Endothelial cell of umbilical vein (primary cell): Measurements from ENCODE around the gene GREB1. TPM values are rescaled to one million over a fixed set of nuclear protein-coding genes. Genes with fewer than 3 reads are reported as not detected.

ENCODE experiments used
- Bru-seq: library from RNA; stranded (reverse); fragments of 400-500 nt; gene quantifications from one replicate; lab custom pipeline; 2021; lab: Mats Ljungman, UMichigan
- BruChase-seq, 2 experiments: library from RNA; stranded (reverse); fragments of 400-500 nt; gene quantifications; one replicate each; lab custom pipeline; 2021; lab: Mats Ljungman, UMichigan
- BruUV-seq: library from RNA; stranded (reverse); fragments of 400-500 nt; replicated peaks from 2 replicates; lab custom pipeline; 2021; lab: Mats Ljungman, UMichigan
- CTCF ChIA-PET: fragments of 300-600, 350-600 bp; sonication (Branson Sonifier 250); formaldehyde crosslinking; loops from one replicate; lab custom pipeline; 2021; ENCODE audit warnings: antibody characterized with exemption, inconsistent platforms; lab: Charles Lee
- POLR2A ChIA-PET: fragments of 300-600, 350-600 bp; sonication (Branson Sonifier 250); formaldehyde crosslinking; loops from one replicate; lab custom pipeline; 2021; ENCODE audit warnings: antibody characterized with exemption, inconsistent platforms; lab: Charles Lee
- DNase-seq: peaks from one replicate; pipeline ENCODE4 v3.0.0-alpha.2; 2011; ENCODE audit warnings: low read depth, low spot score
- FAIRE-seq: peaks from 2 replicates; lab custom pipeline; 2011; peaks lifted over from hg19 to GRCh38; lab: Jason Lieb, UNC
- H2AFZ ChIP-seq: 2 replicates; pipeline ENCODE4 v1.6.0; 2012; ENCODE audit warnings: low read depth, low read length, control low read depth, inconsistent platforms
- H3K27ac ChIP-seq: 2 replicates; pipeline ENCODE4 v1.5.1; 2011; ENCODE audit warnings: low read depth, mild to moderate bottlenecking, control low read depth, low read length, moderate library complexity; ENCODE audit not compliant: insufficient read depth
- H3K27me3 ChIP-seq, 2 experiments: 2 replicates each; pipeline versions ENCODE4 v1.6.0 to v1.6.1; 2011; ENCODE audit warnings: low read length in 2 of 2, mixed read lengths in 1 of 2; ENCODE audit not compliant: control insufficient read depth in 2 of 2, insufficient read depth in 2 of 2
- H3K36me3 ChIP-seq, 2 experiments: 2 replicates in 1 of 2; 3 replicates in 1 of 2; pipeline ENCODE4 v1.5.1; 2011; ENCODE audit warnings: low read length in 2 of 2, mild to moderate bottlenecking in 1 of 2, moderate library complexity in 1 of 2; ENCODE audit not compliant: control insufficient read depth in 2 of 2, insufficient read depth in 2 of 2; ENCODE audit errors: extremely low read depth in 1 of 2
- H3K4me1 ChIP-seq: 3 replicates; pipeline ENCODE4 v1.5.1; 2011; ENCODE audit warnings: mild to moderate bottlenecking, low read length; ENCODE audit not compliant: control insufficient read depth, insufficient read depth; ENCODE audit errors: extremely low read depth
- H3K4me2 ChIP-seq: 2 replicates; pipeline ENCODE4 v1.6.1; 2011; ENCODE audit warnings: low read length, control low read depth, mixed read lengths; ENCODE audit not compliant: insufficient read depth
- H3K4me3 ChIP-seq, 3 experiments: fragments of 200-600 bp in 1 of 3; sonication (generic), shearing (Covaris generic) in 1 of 3; replicated peaks in 1 of 3; 2 replicates each; pipeline ENCODE4 v1.5.1; 2011 to 2016; ENCODE audit warnings: control low read depth in 3 of 3, low read length in 3 of 3, mild to moderate bottlenecking in 2 of 3, inconsistent platforms in 1 of 3, low read depth in 1 of 3, moderate library complexity in 1 of 3; ENCODE audit not compliant: insufficient read depth in 1 of 3
- H3K79me2 ChIP-seq: 2 replicates; pipeline ENCODE4 v1.6.0; 2012; ENCODE audit warnings: low read length, inconsistent platforms; ENCODE audit not compliant: control insufficient read depth, insufficient read depth
- H3K9ac ChIP-seq: replicated peaks from 2 replicates; pipeline ENCODE3; 2011; ENCODE audit warnings: low read length, control low read depth; ENCODE audit not compliant: insufficient read depth; ENCODE audit errors: extremely low read depth
- H3K9me1 ChIP-seq: replicated peaks from 3 replicates; pipeline ENCODE4 v1.6.0; 2011; ENCODE audit warnings: mild to moderate bottlenecking, low read length; ENCODE audit not compliant: control insufficient read depth, insufficient read depth; ENCODE audit errors: extremely low read depth
- H3K9me3 ChIP-seq: replicated peaks from 2 replicates; pipeline ENCODE4 v1.5.1; 2012; ENCODE audit warnings: low read length, inconsistent platforms; ENCODE audit not compliant: control insufficient read depth, insufficient read depth
- H4K20me1 ChIP-seq: replicated peaks from 2 replicates; pipeline ENCODE3; 2011; ENCODE audit warnings: mild to moderate bottlenecking, low read length; ENCODE audit not compliant: control insufficient read depth, insufficient read depth; ENCODE audit errors: extremely low read depth
- EZH2 ChIP-seq: IDR thresholded peaks from 2 replicates; pipeline ENCODE4 v1.6.1; 2012; ENCODE audit warnings: borderline replicate concordance, low read depth, mild to moderate bottlenecking, moderate library complexity, low read length, inconsistent platforms; ENCODE audit not compliant: severe bottlenecking
- FOS ChIP-seq: IDR thresholded peaks from 2 replicates; pipeline ENCODE4 v1.6.1; 2011; ENCODE audit warnings: mild to moderate bottlenecking, low read length, moderate library complexity, borderline replicate concordance; ENCODE audit not compliant: insufficient read depth
- GATA2 ChIP-seq: IDR thresholded peaks from 2 replicates; pipeline ENCODE4 v1.7.0; 2011; ENCODE audit warnings: low read depth, mild to moderate bottlenecking, moderate library complexity, mixed read lengths, low read length; ENCODE audit not compliant: insufficient read length, insufficient read depth
- JUN ChIP-seq: IDR thresholded peaks from 2 replicates; pipeline ENCODE4 v1.6.1; 2011; ENCODE audit warnings: borderline replicate concordance, low read depth; ENCODE audit not compliant: insufficient read length, insufficient read depth
- MYC ChIP-seq: IDR thresholded peaks from one replicate; pipeline ENCODE4 v1.6.1; 2011; ENCODE audit warnings: mild to moderate bottlenecking, low read depth, low read length
- POLR2A ChIP-seq: IDR thresholded peaks from 2 replicates; pipeline ENCODE4 v1.6.1; 2012; ENCODE audit warnings: low read depth, mild to moderate bottlenecking, control low read depth, low read length
- POLR2AphosphoS5 ChIP-seq: IDR thresholded peaks from 2 replicates; pipeline ENCODE4 v1.6.1; 2012; ENCODE audit warnings: low read depth, mild to moderate bottlenecking, control low read depth, low read length, moderate library complexity; ENCODE audit not compliant: insufficient read depth
- dilution Hi-C: fragments of 300-500 bp; cut with MboI; formaldehyde crosslinking; loops from one replicate; pipeline ENCODE4 v1.15.0; 2019; ENCODE audit warnings: low sequenced_read_pairs; ENCODE audit not compliant: extremely low pct_ligation_motif_present
- intact Hi-C: fragments of 100-400 bp; cut with micrococcal nuclease; formaldehyde crosslinking; loops from one replicate; pipeline ENCODE4 v1.10.0; 2022
- long read RNA-seq: library from polyadenylated mRNA; stranded (forward); transcript quantifications from one replicate; pipeline ENCODE4 v2.0.0, GENCODE V29; 2021
- polyA minus RNA-seq, 3 experiments: library from RNA; depleted of rRNA, polyadenylated mRNA; stranded (reverse); fragments of >200 nt; gene quantifications; 1 replicate in 1 of 3; 2 replicates in 2 of 3; pipeline ENCODE4 v1.2.3, GENCODE V29; 2011
- polyA plus RNA-seq, 4 experiments: library from polyadenylated mRNA; depleted of rRNA in 3 of 4; stranded (reverse) in 3 of 4; unstranded in 1 of 4; fragments of >200 nt; gene quantifications; 2 replicates each; pipeline versions ENCODE4 v1.2.1 to v1.2.3, GENCODE V29; 2011 to 2012; ENCODE audit warnings: missing spikeins in 1 of 4
- total RNA-seq: library from RNA; stranded (reverse); gene quantifications from 2 replicates; pipeline ENCODE4 v1.2.3, GENCODE V29; 2021
- TF ChIP-seq, protein P1 (sequence below), 2 donors: IDR thresholded peaks; 1 replicate in 1 of 2; 2 replicates in 1 of 2; pipeline ENCODE4 v1.5.1; 2011; ENCODE audit warnings: low read length in 2 of 2, mild to moderate bottlenecking in 2 of 2, moderate library complexity in 2 of 2, control low read depth in 1 of 2, inconsistent platforms in 1 of 2, low read depth in 1 of 2; ENCODE audit not compliant: insufficient read depth in 1 of 2; ENCODE audit errors: extremely low read depth in 1 of 2
- TF ChIP-seq, protein P2 (sequence below): IDR thresholded peaks from 2 replicates; pipeline ENCODE4 v1.6.1; 2011; ENCODE audit not compliant: insufficient read depth, insufficient read length

GREB1 gene, protein sequence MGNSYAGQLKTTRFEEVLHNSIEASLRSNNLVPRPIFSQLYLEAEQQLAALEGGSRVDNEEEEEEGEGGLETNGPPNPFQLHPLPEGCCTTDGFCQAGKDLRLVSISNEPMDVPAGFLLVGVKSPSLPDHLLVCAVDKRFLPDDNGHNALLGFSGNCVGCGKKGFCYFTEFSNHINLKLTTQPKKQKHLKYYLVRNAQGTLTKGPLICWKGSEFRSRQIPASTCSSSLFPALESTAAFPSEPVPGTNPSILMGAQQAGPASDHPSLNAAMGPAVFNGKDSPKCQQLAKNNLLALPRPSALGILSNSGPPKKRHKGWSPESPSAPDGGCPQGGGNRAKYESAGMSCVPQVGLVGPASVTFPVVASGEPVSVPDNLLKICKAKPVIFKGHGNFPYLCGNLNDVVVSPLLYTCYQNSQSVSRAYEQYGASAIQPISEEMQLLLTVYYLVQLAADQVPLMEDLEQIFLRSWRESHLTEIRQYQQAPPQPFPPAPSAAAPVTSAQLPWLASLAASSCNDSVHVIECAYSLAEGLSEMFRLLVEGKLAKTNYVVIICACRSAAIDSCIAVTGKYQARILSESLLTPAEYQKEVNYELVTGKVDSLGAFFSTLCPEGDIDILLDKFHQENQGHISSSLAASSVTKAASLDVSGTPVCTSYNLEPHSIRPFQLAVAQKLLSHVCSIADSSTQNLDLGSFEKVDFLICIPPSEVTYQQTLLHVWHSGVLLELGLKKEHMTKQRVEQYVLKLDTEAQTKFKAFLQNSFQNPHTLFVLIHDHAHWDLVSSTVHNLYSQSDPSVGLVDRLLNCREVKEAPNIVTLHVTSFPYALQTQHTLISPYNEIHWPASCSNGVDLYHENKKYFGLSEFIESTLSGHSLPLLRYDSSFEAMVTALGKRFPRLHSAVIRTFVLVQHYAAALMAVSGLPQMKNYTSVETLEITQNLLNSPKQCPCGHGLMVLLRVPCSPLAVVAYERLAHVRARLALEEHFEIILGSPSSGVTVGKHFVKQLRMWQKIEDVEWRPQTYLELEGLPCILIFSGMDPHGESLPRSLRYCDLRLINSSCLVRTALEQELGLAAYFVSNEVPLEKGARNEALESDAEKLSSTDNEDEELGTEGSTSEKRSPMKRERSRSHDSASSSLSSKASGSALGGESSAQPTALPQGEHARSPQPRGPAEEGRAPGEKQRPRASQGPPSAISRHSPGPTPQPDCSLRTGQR (N-terminal part only)
- 0.23 and 0.58 TPM in 2 replicates for total RNA-seq
- polyA plus RNA-seq, result 0.17 and 0.19 TPM in 2 replicates
- polyA plus RNA-seq (2011; cell fraction: cytosol; rRNA removed), result 0.10 and 0.14 TPM in 2 replicates
- polyA plus RNA-seq (2011; cell fraction: nucleus; rRNA removed), result 0.13 and 0.22 TPM in 2 replicates
- polyA plus RNA-seq (2012), result 0.11 and 0.14 TPM in 2 replicates
- polyA minus RNA-seq, result 0.23 TPM in 1 of 2 replicates, not detected in the other
- 1.4 TPM for polyA minus RNA-seq (2011; cell fraction: cytosol; rRNA and poly(A)+ RNA removed)
- polyA minus RNA-seq (2011; cell fraction: nucleus; rRNA and poly(A)+ RNA removed), result 0.14 and 0.43 TPM in 2 replicates
- Bru-seq, nascent RNA, result percentile 13 among the genes with signal in this experiment
- percentile 21 among the genes with signal in this experiment for BruChase-seq, experiment 1, labeled RNA remaining after a 6-hour chase
- BruChase-seq, experiment 2, labeled RNA remaining after a 2-hour chase, result percentile 15 among the genes with signal in this experiment
- long read RNA-seq, result 0 reads

GRCh38 chr2:11533278-11534070 lies at the start of gene GREB1:
Gene GREB1, plus strand, starts transcription at chr2:11534045. Its CDS starts 22,570 bp downstream, at chr2:11556615.
- dilution Hi-C loops, result no loop called here
- no peak within 1 kb of the TSS for H3K9ac ChIP-seq
- H3K4me2 ChIP-seq, result no peak within 1 kb of the TSS
- H4K20me1 ChIP-seq, result no peaks in the 10 kb centered on the region
- no peaks in the 10 kb centered on the region for H3K9me3 ChIP-seq
- no peaks in the 10 kb centered on the region for H3K9me1 ChIP-seq
- no TSS peak for BruUV-seq
- ChIA-PET POLR2A (no interaction called here), CTCF (interaction anchor here (1.2 kb wide), 1 partner anchor 49 kb away, joined by 4 read pairs; no protein-coding TSS in a partner anchor)
- intact Hi-C loops, result no loop called here
- no peaks in the 10 kb centered on the region for H3K36me3 ChIP-seq
- H3K27ac ChIP-seq, result no peak within 1 kb of the TSS
- FAIRE-seq, result no peak
- H2AFZ ChIP-seq, result no peak within 1 kb of the TSS
- TF ChIP-seq JUN (no peak), POLR2AphosphoS5 (no peak), POLR2A (no peak), MYC (no peak), GATA2 (no peak), FOS (no peak), EZH2 (no peak)
- TF ChIP-seq, protein P1, sequence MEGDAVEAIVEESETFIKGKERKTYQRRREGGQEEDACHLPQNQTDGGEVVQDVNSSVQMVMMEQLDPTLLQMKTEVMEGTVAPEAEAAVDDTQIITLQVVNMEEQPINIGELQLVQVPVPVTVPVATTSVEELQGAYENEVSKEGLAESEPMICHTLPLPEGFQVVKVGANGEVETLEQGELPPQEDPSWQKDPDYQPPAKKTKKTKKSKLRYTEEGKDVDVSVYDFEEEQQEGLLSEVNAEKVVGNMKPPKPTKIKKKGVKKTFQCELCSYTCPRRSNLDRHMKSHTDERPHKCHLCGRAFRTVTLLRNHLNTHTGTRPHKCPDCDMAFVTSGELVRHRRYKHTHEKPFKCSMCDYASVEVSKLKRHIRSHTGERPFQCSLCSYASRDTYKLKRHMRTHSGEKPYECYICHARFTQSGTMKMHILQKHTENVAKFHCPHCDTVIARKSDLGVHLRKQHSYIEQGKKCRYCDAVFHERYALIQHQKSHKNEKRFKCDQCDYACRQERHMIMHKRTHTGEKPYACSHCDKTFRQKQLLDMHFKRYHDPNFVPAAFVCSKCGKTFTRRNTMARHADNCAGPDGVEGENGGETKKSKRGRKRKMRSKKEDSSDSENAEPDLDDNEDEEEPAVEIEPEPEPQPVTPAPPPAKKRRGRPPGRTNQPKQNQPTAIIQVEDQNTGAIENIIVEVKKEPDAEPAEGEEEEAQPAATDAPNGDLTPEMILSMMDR (IDR thresholded peaks at IDR 0.05; ENCODE audit: extremely low read depth in 1 of 2, insufficient read depth in 1 of 2, low read depth in 1 of 2, low read length in 2 of 2), result no peak
- TF ChIP-seq, protein P2, sequence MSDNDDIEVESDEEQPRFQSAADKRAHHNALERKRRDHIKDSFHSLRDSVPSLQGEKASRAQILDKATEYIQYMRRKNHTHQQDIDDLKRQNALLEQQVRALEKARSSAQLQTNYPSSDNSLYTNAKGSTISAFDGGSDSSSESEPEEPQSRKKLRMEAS, result no peak
- no peaks in the 10 kb centered on the region for H3K79me2 ChIP-seq
- H3K27me3 ChIP-seq, result peaks cover 0 to 2% of the 10 kb centered on the region in 2 experiments
- DNase-seq, result no peak
- H3K4me3 ChIP-seq, result no peak within 1 kb of the TSS
- no peaks in the 10 kb centered on the region for H3K4me1 ChIP-seq
